ENCODE results near the gene LDAH. TPM values are rescaled to one million over a fixed set of nuclear protein-coding genes. Genes with fewer than 3 reads are reported as not detected.
A peak's percentile ranks its signal among the peaks of the same experiment; 100 is the strongest.

Gene LDAH
- total RNA-seq, 6 experiments from 2014 or later = 18.3 to 23.2 (median 20.2) TPM

DNA sequence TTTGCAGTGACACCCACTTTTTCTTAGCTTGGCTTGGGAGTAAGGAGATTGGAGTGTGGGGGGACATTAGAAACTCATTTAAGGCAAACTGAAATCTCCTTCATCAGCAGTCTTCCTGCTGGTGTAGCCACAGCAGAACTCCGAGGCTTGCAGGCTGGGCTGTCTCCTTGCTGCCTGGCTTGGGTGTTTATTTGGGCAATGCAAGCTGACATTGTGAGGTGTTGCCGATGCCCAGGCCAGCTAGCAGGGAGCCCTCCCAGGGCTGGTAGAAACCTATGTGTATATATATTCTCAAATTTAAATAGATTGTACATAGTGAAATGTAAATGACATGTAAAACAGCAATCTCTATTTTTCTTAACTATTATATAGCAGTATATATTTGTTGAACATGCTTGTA is 144.1 kb downstream of the LDAH start:
- no peak overlapping the region for H3K27ac Mint-ChIP-seq
- H3K36me3 Mint-ChIP-seq (ENCODE audit: low read depth) = no peaks in the 10 kb centered on the region
- no peaks in the 10 kb centered on the region for H3K9me3 Mint-ChIP-seq
- peaks cover 17% of the 10 kb centered on the region for H3K4me1 Mint-ChIP-seq (ENCODE audit: low read depth)
- H3K27me3 Mint-ChIP-seq (ENCODE audit: insufficient read depth) = peaks cover 5% of the 10 kb centered on the region
- H3K4me3 Mint-ChIP-seq = no peak overlapping the region
- TF ChIP-seq CTCF (IDR thresholded peaks at IDR 0.05) = no peak
- DNase-seq = no peak

- no peak for DNase-seq
- Mint-ChIP-seq H3K27ac (no peak overlapping the region), H3K27me3 (ENCODE audit: insufficient read depth) (peaks cover 5% of the 10 kb centered on the region), H3K4me1 (ENCODE audit: low read depth) (peaks cover 17% of the 10 kb centered on the region), H3K4me3 (no peak overlapping the region), H3K9me3 (no peaks in the 10 kb centered on the region), H3K36me3 (ENCODE audit: low read depth) (no peaks in the 10 kb centered on the region)
- TF ChIP-seq CTCF (IDR thresholded peaks at IDR 0.05) = no peak
Observed at GRCh38 chr2:20678086-20678395, 144.9 kb downstream of the LDAH start.

- peaks cover 5% of the 10 kb centered on the region for H3K27me3 Mint-ChIP-seq (ENCODE audit: insufficient read depth)
- H3K27ac Mint-ChIP-seq = no peak overlapping the region
Observed at GRCh38 chr2:20677301-20678085, 145.4 kb downstream of the LDAH start.

GRCh38 chr2:20676353-20677215 is 146.3 kb downstream of the LDAH start:
- no peak for TF ChIP-seq CTCF (IDR thresholded peaks at IDR 0.05)
- Mint-ChIP-seq H3K36me3 (ENCODE audit: low read depth) (no peaks in the 10 kb centered on the region), H3K9me3 (no peaks in the 10 kb centered on the region), H3K4me1 (ENCODE audit: low read depth) (peaks cover 17% of the 10 kb centered on the region), H3K27ac (no peak overlapping the region), H3K27me3 (ENCODE audit: insufficient read depth) (peaks cover 7% of the 10 kb centered on the region), H3K4me3 (no peak overlapping the region)
- no peak for DNase-seq

More at GRCh38 chr2:20677301-20678085, 145.4 kb downstream of the LDAH start:
- Mint-ChIP-seq H3K9me3 (no peaks in the 10 kb centered on the region), H3K4me1 (ENCODE audit: low read depth) (peaks cover 17% of the 10 kb centered on the region), H3K4me3 (no peak overlapping the region), H3K36me3 (ENCODE audit: low read depth) (no peaks in the 10 kb centered on the region)
- peak; percentile 59 for TF ChIP-seq CTCF (IDR thresholded peaks at IDR 0.05)
- no peak for DNase-seq

- Mint-ChIP-seq H3K27ac (peak overlapping the region; percentile 60; the same call in 1 of the 2 replicates), H3K36me3 (ENCODE audit: low read depth) (no peaks in the 10 kb centered on the region), H3K4me1 (ENCODE audit: low read depth) (peaks cover 17% of the 10 kb centered on the region), H3K9me3 (no peaks in the 10 kb centered on the region), H3K27me3 (ENCODE audit: insufficient read depth) (peaks cover 7% of the 10 kb centered on the region), H3K4me3 (peak overlapping the region; percentile 25)
- DNase-seq = no peak
- no peak for TF ChIP-seq CTCF (IDR thresholded peaks at IDR 0.05)
Observed at GRCh38 chr2:20675701-20676352, 147.1 kb downstream of the LDAH start.
